ENCODE data around the gene RASGRF1. TPM values are rescaled to one million over a fixed set of nuclear protein-coding genes. Genes with fewer than 3 reads are reported as not detected.

RASGRF1 gene
- polyA plus RNA-seq, 1 donor from 2014 or later = 11.0 TPM

DNA sequence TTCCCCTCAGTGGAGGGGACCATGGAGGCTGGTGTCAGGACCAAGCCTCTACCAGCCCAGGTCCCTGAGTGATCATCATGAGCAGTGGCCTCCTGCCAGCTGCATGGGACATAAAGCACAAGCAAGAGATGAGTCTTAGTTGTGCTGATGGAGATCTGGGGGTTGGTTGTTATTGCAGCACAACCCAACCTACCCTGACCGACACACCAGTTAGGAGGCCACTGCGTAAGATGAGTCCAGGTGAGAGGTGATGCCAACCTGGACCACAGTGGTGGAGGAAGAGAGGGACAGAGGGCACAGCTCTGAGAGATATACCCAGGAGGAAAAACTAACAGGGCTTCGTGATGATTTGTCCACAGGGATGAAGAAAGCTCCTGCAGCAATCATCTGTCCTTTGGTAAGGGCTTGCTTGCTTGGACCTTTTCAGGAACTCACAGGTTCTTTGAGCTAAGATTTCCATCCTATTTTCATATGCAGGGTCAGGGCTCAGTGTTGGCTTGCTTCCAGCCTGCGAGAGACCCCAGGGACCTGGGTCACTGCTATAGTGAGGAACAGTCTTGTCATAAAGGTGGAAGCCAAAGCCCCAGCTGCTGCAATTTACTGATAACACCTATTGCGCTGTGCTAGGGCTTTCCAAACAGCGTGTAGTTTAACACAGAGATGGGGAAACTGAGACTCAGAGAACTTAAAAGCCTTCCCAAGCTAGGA lies 8.1 kb downstream of the RASGRF1 start:
- Histone ChIP-seq H3K9ac (ENCODE audit: low read length) (no peak overlapping the region), H4K20me1 (ENCODE audit: insufficient read depth) (no peaks in the 10 kb centered on the region), H3K36me3 (ENCODE audit: insufficient read depth, low read length) (no peaks in the 10 kb centered on the region), H2AFZ (ENCODE audit: low read depth, low read length) (no peak overlapping the region), H3F3A (ENCODE audit: insufficient read depth, low read length, poor library complexity, severe bottlenecking) (no peaks in the 10 kb centered on the region), H3K4me3 (ENCODE audit: low read length) (no peak overlapping the region), H3K79me2 (replicated peaks; ENCODE audit: insufficient read depth, low read length) (no peaks in the 10 kb centered on the region), H3K9me2 (ENCODE audit: insufficient read depth, low read length) (no peaks in the 10 kb centered on the region), H3K4me2 (ENCODE audit: low read length) (no peak overlapping the region), H3K27ac (ENCODE audit: low read length) (no peak overlapping the region), H3K9me3 (ENCODE audit: low read length) (no peaks in the 10 kb centered on the region), H3K27me3 (ENCODE audit: insufficient read depth, low read depth, low read length) (peaks cover 12% of the 10 kb centered on the region)
- TF ChIP-seq EZH2 (IDR thresholded peaks at IDR 0.05; ENCODE audit: borderline replicate concordance, insufficient read depth, low read length, poor library complexity, severe bottlenecking) (no peak), RAD21 (conservative IDR thresholded peaks at IDR 0.05) (no peak), TAF1 (IDR thresholded peaks at IDR 0.05; ENCODE audit: low read depth) (no peak), EP300 (conservative IDR thresholded peaks at IDR 0.05; ENCODE audit: poor library complexity, severe bottlenecking) (no peak), SMC3 (conservative IDR thresholded peaks at IDR 0.05; ENCODE audit: poor library complexity) (no peak), POLR2AphosphoS5 (IDR thresholded peaks at IDR 0.05) (no peak), MXI1 (conservative IDR thresholded peaks at IDR 0.05; ENCODE audit: poor library complexity, severe bottlenecking) (no peak)
- TF ChIP-seq, protein P1, sequence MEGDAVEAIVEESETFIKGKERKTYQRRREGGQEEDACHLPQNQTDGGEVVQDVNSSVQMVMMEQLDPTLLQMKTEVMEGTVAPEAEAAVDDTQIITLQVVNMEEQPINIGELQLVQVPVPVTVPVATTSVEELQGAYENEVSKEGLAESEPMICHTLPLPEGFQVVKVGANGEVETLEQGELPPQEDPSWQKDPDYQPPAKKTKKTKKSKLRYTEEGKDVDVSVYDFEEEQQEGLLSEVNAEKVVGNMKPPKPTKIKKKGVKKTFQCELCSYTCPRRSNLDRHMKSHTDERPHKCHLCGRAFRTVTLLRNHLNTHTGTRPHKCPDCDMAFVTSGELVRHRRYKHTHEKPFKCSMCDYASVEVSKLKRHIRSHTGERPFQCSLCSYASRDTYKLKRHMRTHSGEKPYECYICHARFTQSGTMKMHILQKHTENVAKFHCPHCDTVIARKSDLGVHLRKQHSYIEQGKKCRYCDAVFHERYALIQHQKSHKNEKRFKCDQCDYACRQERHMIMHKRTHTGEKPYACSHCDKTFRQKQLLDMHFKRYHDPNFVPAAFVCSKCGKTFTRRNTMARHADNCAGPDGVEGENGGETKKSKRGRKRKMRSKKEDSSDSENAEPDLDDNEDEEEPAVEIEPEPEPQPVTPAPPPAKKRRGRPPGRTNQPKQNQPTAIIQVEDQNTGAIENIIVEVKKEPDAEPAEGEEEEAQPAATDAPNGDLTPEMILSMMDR (IDR thresholded peaks at IDR 0.05; ENCODE audit: poor library complexity, severe bottlenecking) = no peak
- TF ChIP-seq, protein P2, sequence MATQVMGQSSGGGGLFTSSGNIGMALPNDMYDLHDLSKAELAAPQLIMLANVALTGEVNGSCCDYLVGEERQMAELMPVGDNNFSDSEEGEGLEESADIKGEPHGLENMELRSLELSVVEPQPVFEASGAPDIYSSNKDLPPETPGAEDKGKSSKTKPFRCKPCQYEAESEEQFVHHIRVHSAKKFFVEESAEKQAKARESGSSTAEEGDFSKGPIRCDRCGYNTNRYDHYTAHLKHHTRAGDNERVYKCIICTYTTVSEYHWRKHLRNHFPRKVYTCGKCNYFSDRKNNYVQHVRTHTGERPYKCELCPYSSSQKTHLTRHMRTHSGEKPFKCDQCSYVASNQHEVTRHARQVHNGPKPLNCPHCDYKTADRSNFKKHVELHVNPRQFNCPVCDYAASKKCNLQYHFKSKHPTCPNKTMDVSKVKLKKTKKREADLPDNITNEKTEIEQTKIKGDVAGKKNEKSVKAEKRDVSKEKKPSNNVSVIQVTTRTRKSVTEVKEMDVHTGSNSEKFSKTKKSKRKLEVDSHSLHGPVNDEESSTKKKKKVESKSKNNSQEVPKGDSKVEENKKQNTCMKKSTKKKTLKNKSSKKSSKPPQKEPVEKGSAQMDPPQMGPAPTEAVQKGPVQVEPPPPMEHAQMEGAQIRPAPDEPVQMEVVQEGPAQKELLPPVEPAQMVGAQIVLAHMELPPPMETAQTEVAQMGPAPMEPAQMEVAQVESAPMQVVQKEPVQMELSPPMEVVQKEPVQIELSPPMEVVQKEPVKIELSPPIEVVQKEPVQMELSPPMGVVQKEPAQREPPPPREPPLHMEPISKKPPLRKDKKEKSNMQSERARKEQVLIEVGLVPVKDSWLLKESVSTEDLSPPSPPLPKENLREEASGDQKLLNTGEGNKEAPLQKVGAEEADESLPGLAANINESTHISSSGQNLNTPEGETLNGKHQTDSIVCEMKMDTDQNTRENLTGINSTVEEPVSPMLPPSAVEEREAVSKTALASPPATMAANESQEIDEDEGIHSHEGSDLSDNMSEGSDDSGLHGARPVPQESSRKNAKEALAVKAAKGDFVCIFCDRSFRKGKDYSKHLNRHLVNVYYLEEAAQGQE (IDR thresholded peaks at IDR 0.05; ENCODE audit: borderline replicate concordance) = no peak

DNA sequence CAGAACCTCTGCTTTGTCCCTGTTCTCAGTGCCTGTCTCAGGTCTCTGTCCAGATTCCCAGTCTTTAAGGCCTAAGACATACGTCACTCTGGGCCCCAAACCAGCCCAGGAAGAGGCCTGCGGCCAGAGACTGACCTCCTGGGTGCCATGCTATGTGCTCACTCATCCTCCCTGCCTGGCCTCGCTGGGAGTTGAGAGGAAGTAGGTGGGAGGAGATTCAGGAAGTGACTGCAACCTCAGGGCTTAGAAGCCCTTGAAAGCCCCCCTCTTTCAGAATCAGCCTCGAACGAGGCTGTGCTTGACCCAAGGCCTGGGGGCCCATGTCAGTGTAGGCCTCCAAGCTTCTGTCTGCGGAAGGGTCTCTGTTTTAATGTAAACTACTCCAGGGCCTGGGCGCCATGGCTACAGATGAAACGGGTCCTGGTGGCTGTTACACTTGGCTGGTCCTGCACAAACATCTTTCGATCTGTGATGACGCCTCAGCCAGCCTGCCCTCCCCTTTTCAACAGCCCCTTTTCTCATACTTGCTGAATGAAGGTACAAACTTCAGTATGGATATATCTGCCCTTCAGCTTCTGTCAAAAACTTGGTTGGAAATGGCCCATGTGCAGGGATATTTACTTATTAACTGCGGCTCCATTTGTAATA lies 11.7 kb downstream of the RASGRF1 start:
- Histone ChIP-seq H3K36me3 (ENCODE audit: insufficient read depth, low read length) (no peaks in the 10 kb centered on the region), H4K20me1 (ENCODE audit: insufficient read depth) (no peaks in the 10 kb centered on the region), H3K4me3 (ENCODE audit: low read length) (no peak overlapping the region), H3K9me3 (ENCODE audit: low read length) (no peaks in the 10 kb centered on the region), H2AFZ (ENCODE audit: low read depth, low read length) (no peak overlapping the region), H3K27ac (ENCODE audit: low read length) (no peak overlapping the region), H3K79me2 (replicated peaks; ENCODE audit: insufficient read depth, low read length) (no peaks in the 10 kb centered on the region), H3F3A (ENCODE audit: insufficient read depth, low read length, poor library complexity, severe bottlenecking) (no peaks in the 10 kb centered on the region), H3K9ac (ENCODE audit: low read length) (no peak overlapping the region), H3K27me3 (ENCODE audit: insufficient read depth, low read depth, low read length) (no peaks in the 10 kb centered on the region), H3K9me2 (ENCODE audit: insufficient read depth, low read length) (no peaks in the 10 kb centered on the region), H3K4me2 (ENCODE audit: low read length) (no peak overlapping the region)
- no peak for TF ChIP-seq SMC3 (conservative IDR thresholded peaks at IDR 0.05; ENCODE audit: poor library complexity)
- no peak for TF ChIP-seq RAD21 (conservative IDR thresholded peaks at IDR 0.05)
- TF ChIP-seq POLR2AphosphoS5 (IDR thresholded peaks at IDR 0.05) = no peak
- no peak for TF ChIP-seq EP300 (conservative IDR thresholded peaks at IDR 0.05; ENCODE audit: poor library complexity, severe bottlenecking)
- TF ChIP-seq, protein P2 (IDR thresholded peaks at IDR 0.05; ENCODE audit: borderline replicate concordance) = no peak
- no peak for TF ChIP-seq TAF1 (IDR thresholded peaks at IDR 0.05; ENCODE audit: low read depth)
- TF ChIP-seq EZH2 (IDR thresholded peaks at IDR 0.05; ENCODE audit: borderline replicate concordance, insufficient read depth, low read length, poor library complexity, severe bottlenecking) = no peak
- TF ChIP-seq, protein P1 (IDR thresholded peaks at IDR 0.05; ENCODE audit: poor library complexity, severe bottlenecking) = no peak
- no peak for TF ChIP-seq MXI1 (conservative IDR thresholded peaks at IDR 0.05; ENCODE audit: poor library complexity, severe bottlenecking)

All from neural cell (in vitro differentiated cells).